Cardiac muscle cell (in vitro differentiated cells and primary cell): ENCODE results near the gene C1orf216. TPM values are rescaled to one million over a fixed set of nuclear protein-coding genes. Genes with fewer than 3 reads are reported as not detected.
"Not testable (repeated sequence)": the region's sequence is repeated elsewhere in the genome, so short reads cannot be mapped to it uniquely, and the experiment has no call there.

Experiments
- DNase-seq, 2 donors: peaks; one replicate each; pipeline versions ENCODE4 v3.0.0 to v3.0.0-alpha.2; 2010 to 2017; ENCODE audit warnings: low read depth in 1 of 2, low spot score in 1 of 2
- H3K27ac ChIP-seq: fragments of 200-600 bp; sonication (generic); 2 replicates; pipeline ENCODE4 v1.5.1; 2016
- H3K27me3 ChIP-seq: fragments of 200-600 bp; sonication (generic); 2 replicates; pipeline ENCODE4 v1.6.0; 2016; ENCODE audit warnings: control low read depth
- H3K36me3 ChIP-seq: fragments of 200-600 bp; sonication (generic); 2 replicates; pipeline ENCODE4 v1.5.1; 2016; ENCODE audit warnings: control low read depth
- H3K4me1 ChIP-seq: fragments of 200-600 bp; sonication (generic); 2 replicates; pipeline ENCODE4 v1.8.1; 2017; ENCODE audit warnings: low read depth, mild to moderate bottlenecking, mixed run types
- H3K4me3 ChIP-seq: fragments of 200-600 bp; sonication (generic); 2 replicates; pipeline ENCODE4 v1.5.1; 2016; ENCODE audit warnings: mild to moderate bottlenecking
- H3K9me3 ChIP-seq: fragments of 200-600 bp; sonication (generic); 2 replicates; pipeline ENCODE4 v1.5.1; 2017; ENCODE audit warnings: low read depth, mild to moderate bottlenecking, control low read depth
- CTCF ChIP-seq: IDR thresholded peaks from 2 replicates; pipeline ENCODE4 v1.5.1; 2012; ENCODE audit warnings: low read depth, mild to moderate bottlenecking, low read length
- polyA plus RNA-seq: library from polyadenylated mRNA; unstranded; fragments of >200 nt; fragmentation: Nextera tagmentation; extraction: Ambion mirVana; gene quantifications from 2 replicates; pipeline ENCODE4 v1.2.1, GENCODE V29; 2016
- total RNA-seq: library from RNA; depleted of rRNA; stranded (reverse); fragments of >200 nt; gene quantifications from 2 replicates; pipeline ENCODE4 v1.2.3, GENCODE V29; 2016

Gene C1orf216
- total and polyA plus RNA-seq, 2 experiments from 2014 or later = 1.3 to 1.7 TPM

- Histone ChIP-seq H3K4me1 (no peaks in the 10 kb centered on the region), H3K27ac (no peak overlapping the region), H3K9me3 (no peaks in the 10 kb centered on the region), H3K36me3 (no peaks in the 10 kb centered on the region), H3K27me3 (peaks cover 30% of the 10 kb centered on the region), H3K4me3 (no peak overlapping the region)
- no peak for DNase-seq
- TF ChIP-seq CTCF = no peak
Observed at GRCh38 chr1:35692317-35692716, 26.4 kb downstream of the C1orf216 start.

- Histone ChIP-seq H3K4me1 (no peaks in the 10 kb centered on the region), H3K4me3 (no peak overlapping the region), H3K27ac (no peak overlapping the region), H3K36me3 (no peaks in the 10 kb centered on the region), H3K27me3 (peaks cover 36% of the 10 kb centered on the region), H3K9me3 (no peaks in the 10 kb centered on the region)
- TF ChIP-seq CTCF = no peak
- no peak for DNase-seq
Observed at GRCh38 chr1:35691571-35692220, 27.0 kb downstream of the C1orf216 start.

GRCh38 chr1:35691080-35691479 is 27.6 kb downstream of the C1orf216 start:
- no peaks in the 10 kb centered on the region for H3K36me3 ChIP-seq
- TF ChIP-seq CTCF = no peak
- H3K9me3 ChIP-seq = no peaks in the 10 kb centered on the region
- no peaks in the 10 kb centered on the region for H3K4me1 ChIP-seq
- H3K4me3 ChIP-seq = no peak overlapping the region
- no peak for DNase-seq
- peaks cover 37% of the 10 kb centered on the region for H3K27me3 ChIP-seq
- H3K27ac ChIP-seq = no peak overlapping the region

- H3K4me1 ChIP-seq, H3K9me3 ChIP-seq, DNase-seq, H3K4me3 ChIP-seq, H3K27ac ChIP-seq, H3K36me3 ChIP-seq: not testable (repeated sequence)
- H3K27me3 ChIP-seq = peaks cover 39% of the 10 kb centered on the region
Observed at GRCh38 chr1:35690103-35690502, 28.6 kb downstream of the C1orf216 start.

- TF ChIP-seq CTCF = no peak
- no peaks in the 10 kb centered on the region for H3K9me3 ChIP-seq
Observed at GRCh38 chr1:35688161-35688560, 30.5 kb downstream of the C1orf216 start.

GRCh38 chr1:35683012-35683411 is 35.7 kb downstream of the C1orf216 start:
- H3K4me3 ChIP-seq = no peak overlapping the region
- H3K36me3 ChIP-seq = no peaks in the 10 kb centered on the region
- no peaks in the 10 kb centered on the region for H3K4me1 ChIP-seq
- no peak for TF ChIP-seq CTCF
- DNase-seq = no peak
- H3K27me3 ChIP-seq = peaks cover 42% of the 10 kb centered on the region
- H3K27ac ChIP-seq = no peak overlapping the region
- H3K9me3 ChIP-seq = no peaks in the 10 kb centered on the region

More at GRCh38 chr1:35688161-35688560, 30.5 kb downstream of the C1orf216 start:
- Histone ChIP-seq H3K4me1 (no peaks in the 10 kb centered on the region), H3K4me3 (no peak overlapping the region), H3K27me3 (peaks cover 53% of the 10 kb centered on the region), H3K27ac (no peak overlapping the region), H3K36me3 (no peaks in the 10 kb centered on the region)
- no peak for DNase-seq
